GM21526 (cell line): Measurements from ENCODE around the gene SLC6A15.

Source experiments
- ATAC-seq: cut with Tn5 transposase; IDR thresholded peaks from one replicate; pipeline ENCODE4 v1.9.1; 2021; ENCODE audit warnings: moderate library complexity; ENCODE audit not compliant: unreplicated experiment, low FRiP score

SLC6A15 gene

GRCh38 chr12:84810611-84811010 is 102.0 kb downstream of the SLC6A15 start:
- ATAC-seq, result no peak
